CD4-positive, alpha-beta T cell treated with Interleukin-6 at 100 ng/mL for 8 hours (primary cell): Measurements from ENCODE around the gene CA12.

Experiments
- DNase-seq: peaks from one replicate; pipeline ENCODE4 v3.0.0-alpha.2; 2020; ENCODE audit warnings: mixed read lengths, low spot score

CA12 gene

GRCh38 chr15:63401714-63402497, 20.3 kb upstream of the CA12 start:
- DNase-seq, result no peak

GRCh38 chr15:63401078-63401477, 19.4 kb upstream of the CA12 start:
- no peak for DNase-seq

- no peak for DNase-seq
These were observed 16.8 kb upstream of the CA12 start for GRCh38 chr15:63398456-63398855.

- DNase-seq, result no peak
These were observed 14.7 kb upstream of the CA12 start for GRCh38 chr15:63396152-63396928.

GRCh38 chr15:63395730-63396151, 14.1 kb upstream of the CA12 start:
- no peak for DNase-seq

GRCh38 chr15:63392361-63393009, 10.8 kb upstream of the CA12 start:
- no peak for DNase-seq

GRCh38 chr15:63391669-63392360, 10.2 kb upstream of the CA12 start:
- DNase-seq, result no peak

GRCh38 chr15:63390689-63391088, 9.0 kb upstream of the CA12 start:
- DNase-seq, result no peak

- no peak for DNase-seq
These were observed 8.4 kb upstream of the CA12 start for GRCh38 chr15:63389902-63390670.

- no peak for DNase-seq
These were observed 6.9 kb upstream of the CA12 start for GRCh38 chr15:63388511-63388910.

- DNase-seq, result no peak
These were observed 6.3 kb upstream of the CA12 start for GRCh38 chr15:63387748-63388493.

GRCh38 chr15:63385911-63386531, 4.4 kb upstream of the CA12 start:
- DNase-seq, result no peak

GRCh38 chr15:63384906-63385305, 3.3 kb upstream of the CA12 start:
- no peak for DNase-seq

- no peak for DNase-seq
These were observed 1.5 kb upstream of the CA12 start for GRCh38 chr15:63382966-63383710.

- no peak for DNase-seq
These were observed 801 bp downstream of the CA12 start for GRCh38 chr15:63380808-63381282.

- no peak for DNase-seq
These were observed 1.4 kb downstream of the CA12 start for GRCh38 chr15:63380151-63380807.

- DNase-seq, result no peak
These were observed 2.0 kb downstream of the CA12 start for GRCh38 chr15:63379492-63380150.

GRCh38 chr15:63378946-63379345, 2.7 kb downstream of the CA12 start:
- no peak for DNase-seq
